ENCODE measurements around the gene ULK1. TPM values are rescaled to one million over a fixed set of nuclear protein-coding genes. Genes with fewer than 3 reads are reported as not detected.

The ULK1 gene
- polyA plus RNA-seq, 1 donor from 2014 or later = 19.0 TPM

DNA sequence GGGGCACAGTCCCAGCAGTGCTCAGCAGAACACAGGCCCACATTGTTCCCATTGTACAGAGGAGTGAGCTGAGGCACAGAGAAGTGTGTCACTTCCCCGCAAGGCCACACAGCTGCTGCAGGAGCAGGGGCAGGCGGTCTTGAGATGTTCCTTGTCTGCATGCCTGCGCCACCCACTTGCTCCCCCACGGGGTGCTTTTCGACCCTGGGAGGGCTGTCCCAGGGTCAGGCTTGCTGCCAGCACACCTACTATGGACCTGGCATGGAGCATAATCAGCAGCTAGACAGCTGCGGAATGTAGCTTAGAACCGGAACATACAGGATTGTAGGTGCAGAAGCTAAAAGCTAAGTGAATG, 47.5 kb downstream of the ULK1 start:
- Histone ChIP-seq H3K4me3 (ENCODE audit: low read length) (no peak overlapping the region), H3K4me2 (ENCODE audit: low read length) (no peak overlapping the region), H3K36me3 (ENCODE audit: insufficient read depth, low read length) (no peaks in the 10 kb centered on the region), H3K9me3 (ENCODE audit: low read length) (no peaks in the 10 kb centered on the region), H4K20me1 (ENCODE audit: insufficient read depth) (no peaks in the 10 kb centered on the region), H3K27ac (ENCODE audit: low read length) (no peak overlapping the region), H3K9ac (ENCODE audit: low read length) (no peak overlapping the region), H3K79me2 (replicated peaks; ENCODE audit: insufficient read depth, low read length) (no peaks in the 10 kb centered on the region), H3K27me3 (ENCODE audit: insufficient read depth, low read depth, low read length) (no peaks in the 10 kb centered on the region), H3K9me2 (ENCODE audit: insufficient read depth, low read length) (no peaks in the 10 kb centered on the region), H3F3A (ENCODE audit: insufficient read depth, low read length, poor library complexity, severe bottlenecking) (no peaks in the 10 kb centered on the region), H2AFZ (ENCODE audit: low read depth, low read length) (no peak overlapping the region)
- TF ChIP-seq MXI1 (conservative IDR thresholded peaks at IDR 0.05; ENCODE audit: poor library complexity, severe bottlenecking) (no peak), EZH2 (IDR thresholded peaks at IDR 0.05; ENCODE audit: borderline replicate concordance, insufficient read depth, low read length, poor library complexity, severe bottlenecking) (no peak), SMC3 (conservative IDR thresholded peaks at IDR 0.05; ENCODE audit: poor library complexity) (no peak)
- TF ChIP-seq, protein P1, sequence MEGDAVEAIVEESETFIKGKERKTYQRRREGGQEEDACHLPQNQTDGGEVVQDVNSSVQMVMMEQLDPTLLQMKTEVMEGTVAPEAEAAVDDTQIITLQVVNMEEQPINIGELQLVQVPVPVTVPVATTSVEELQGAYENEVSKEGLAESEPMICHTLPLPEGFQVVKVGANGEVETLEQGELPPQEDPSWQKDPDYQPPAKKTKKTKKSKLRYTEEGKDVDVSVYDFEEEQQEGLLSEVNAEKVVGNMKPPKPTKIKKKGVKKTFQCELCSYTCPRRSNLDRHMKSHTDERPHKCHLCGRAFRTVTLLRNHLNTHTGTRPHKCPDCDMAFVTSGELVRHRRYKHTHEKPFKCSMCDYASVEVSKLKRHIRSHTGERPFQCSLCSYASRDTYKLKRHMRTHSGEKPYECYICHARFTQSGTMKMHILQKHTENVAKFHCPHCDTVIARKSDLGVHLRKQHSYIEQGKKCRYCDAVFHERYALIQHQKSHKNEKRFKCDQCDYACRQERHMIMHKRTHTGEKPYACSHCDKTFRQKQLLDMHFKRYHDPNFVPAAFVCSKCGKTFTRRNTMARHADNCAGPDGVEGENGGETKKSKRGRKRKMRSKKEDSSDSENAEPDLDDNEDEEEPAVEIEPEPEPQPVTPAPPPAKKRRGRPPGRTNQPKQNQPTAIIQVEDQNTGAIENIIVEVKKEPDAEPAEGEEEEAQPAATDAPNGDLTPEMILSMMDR (IDR thresholded peaks at IDR 0.05; ENCODE audit: poor library complexity, severe bottlenecking) = no peak

DNA sequence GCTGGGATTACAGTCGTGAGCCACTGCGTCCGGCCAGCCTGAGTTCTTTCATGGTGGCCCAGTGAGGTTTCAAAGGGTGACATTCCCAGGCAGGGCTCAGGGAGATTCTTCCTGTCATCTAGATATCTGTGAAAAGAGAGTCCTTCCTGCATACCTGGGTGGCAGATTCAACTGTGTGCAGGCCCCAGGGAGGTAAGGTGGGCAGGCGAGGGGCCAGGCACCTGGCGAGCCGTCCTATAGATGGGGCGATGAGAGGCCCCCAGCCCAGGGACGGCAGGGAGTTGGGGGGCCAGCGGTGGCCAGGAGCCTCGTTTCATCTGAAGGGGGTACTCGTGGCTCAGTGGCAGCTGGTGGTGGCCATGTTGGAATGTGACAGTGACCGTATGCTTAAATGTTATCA, 48.2 kb downstream of the ULK1 start:
- H4K20me1 ChIP-seq (ENCODE audit: insufficient read depth) = no peaks in the 10 kb centered on the region
- no peaks in the 10 kb centered on the region for H3K27me3 ChIP-seq (ENCODE audit: insufficient read depth, low read depth, low read length)
- H3K9me2 ChIP-seq (ENCODE audit: insufficient read depth, low read length) = no peaks in the 10 kb centered on the region
- H3K27ac ChIP-seq (ENCODE audit: low read length) = no peak overlapping the region
- no peaks in the 10 kb centered on the region for H3K9me3 ChIP-seq (ENCODE audit: low read length)
- H3F3A ChIP-seq (ENCODE audit: insufficient read depth, low read length, poor library complexity, severe bottlenecking) = no peaks in the 10 kb centered on the region
- H3K36me3 ChIP-seq (ENCODE audit: insufficient read depth, low read length) = no peaks in the 10 kb centered on the region
- no peaks in the 10 kb centered on the region for H3K79me2 ChIP-seq (replicated peaks; ENCODE audit: insufficient read depth, low read length)
- no peak overlapping the region for H3K4me2 ChIP-seq (ENCODE audit: low read length)
- no peak overlapping the region for H3K4me3 ChIP-seq (ENCODE audit: low read length)
- TF ChIP-seq, protein P1 (IDR thresholded peaks at IDR 0.05; ENCODE audit: poor library complexity, severe bottlenecking) = no peak
- TF ChIP-seq EZH2 (IDR thresholded peaks at IDR 0.05; ENCODE audit: borderline replicate concordance, insufficient read depth, low read length, poor library complexity, severe bottlenecking) (no peak), TAF1 (IDR thresholded peaks at IDR 0.05; ENCODE audit: low read depth) (no peak), POLR2AphosphoS5 (IDR thresholded peaks at IDR 0.05) (no peak), RAD21 (conservative IDR thresholded peaks at IDR 0.05) (no peak), MXI1 (conservative IDR thresholded peaks at IDR 0.05; ENCODE audit: poor library complexity, severe bottlenecking) (no peak), SMC3 (conservative IDR thresholded peaks at IDR 0.05; ENCODE audit: poor library complexity) (no peak), EP300 (conservative IDR thresholded peaks at IDR 0.05; ENCODE audit: poor library complexity, severe bottlenecking) (no peak)
- TF ChIP-seq, protein P2, sequence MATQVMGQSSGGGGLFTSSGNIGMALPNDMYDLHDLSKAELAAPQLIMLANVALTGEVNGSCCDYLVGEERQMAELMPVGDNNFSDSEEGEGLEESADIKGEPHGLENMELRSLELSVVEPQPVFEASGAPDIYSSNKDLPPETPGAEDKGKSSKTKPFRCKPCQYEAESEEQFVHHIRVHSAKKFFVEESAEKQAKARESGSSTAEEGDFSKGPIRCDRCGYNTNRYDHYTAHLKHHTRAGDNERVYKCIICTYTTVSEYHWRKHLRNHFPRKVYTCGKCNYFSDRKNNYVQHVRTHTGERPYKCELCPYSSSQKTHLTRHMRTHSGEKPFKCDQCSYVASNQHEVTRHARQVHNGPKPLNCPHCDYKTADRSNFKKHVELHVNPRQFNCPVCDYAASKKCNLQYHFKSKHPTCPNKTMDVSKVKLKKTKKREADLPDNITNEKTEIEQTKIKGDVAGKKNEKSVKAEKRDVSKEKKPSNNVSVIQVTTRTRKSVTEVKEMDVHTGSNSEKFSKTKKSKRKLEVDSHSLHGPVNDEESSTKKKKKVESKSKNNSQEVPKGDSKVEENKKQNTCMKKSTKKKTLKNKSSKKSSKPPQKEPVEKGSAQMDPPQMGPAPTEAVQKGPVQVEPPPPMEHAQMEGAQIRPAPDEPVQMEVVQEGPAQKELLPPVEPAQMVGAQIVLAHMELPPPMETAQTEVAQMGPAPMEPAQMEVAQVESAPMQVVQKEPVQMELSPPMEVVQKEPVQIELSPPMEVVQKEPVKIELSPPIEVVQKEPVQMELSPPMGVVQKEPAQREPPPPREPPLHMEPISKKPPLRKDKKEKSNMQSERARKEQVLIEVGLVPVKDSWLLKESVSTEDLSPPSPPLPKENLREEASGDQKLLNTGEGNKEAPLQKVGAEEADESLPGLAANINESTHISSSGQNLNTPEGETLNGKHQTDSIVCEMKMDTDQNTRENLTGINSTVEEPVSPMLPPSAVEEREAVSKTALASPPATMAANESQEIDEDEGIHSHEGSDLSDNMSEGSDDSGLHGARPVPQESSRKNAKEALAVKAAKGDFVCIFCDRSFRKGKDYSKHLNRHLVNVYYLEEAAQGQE (IDR thresholded peaks at IDR 0.05; ENCODE audit: borderline replicate concordance) = no peak
- no peak overlapping the region for H3K9ac ChIP-seq (ENCODE audit: low read length)
- H2AFZ ChIP-seq (ENCODE audit: low read depth, low read length) = no peak overlapping the region
